GM18517 (cell line): Measurements from ENCODE around the gene GMNN.
"Not testable (repeated sequence)": the region's sequence is repeated elsewhere in the genome, so short reads cannot be mapped to it uniquely, and the experiment has no call there.

Experiments
- ATAC-seq: cut with Tn5 transposase; IDR thresholded peaks from one replicate; pipeline ENCODE4 v1.9.1; 2021; ENCODE audit warnings: mild to moderate bottlenecking, moderate library complexity; ENCODE audit not compliant: unreplicated experiment

Gene GMNN

GRCh38 chr6:24761193-24761835, 13.4 kb upstream of the GMNN start:
- no peak for ATAC-seq

DNA sequence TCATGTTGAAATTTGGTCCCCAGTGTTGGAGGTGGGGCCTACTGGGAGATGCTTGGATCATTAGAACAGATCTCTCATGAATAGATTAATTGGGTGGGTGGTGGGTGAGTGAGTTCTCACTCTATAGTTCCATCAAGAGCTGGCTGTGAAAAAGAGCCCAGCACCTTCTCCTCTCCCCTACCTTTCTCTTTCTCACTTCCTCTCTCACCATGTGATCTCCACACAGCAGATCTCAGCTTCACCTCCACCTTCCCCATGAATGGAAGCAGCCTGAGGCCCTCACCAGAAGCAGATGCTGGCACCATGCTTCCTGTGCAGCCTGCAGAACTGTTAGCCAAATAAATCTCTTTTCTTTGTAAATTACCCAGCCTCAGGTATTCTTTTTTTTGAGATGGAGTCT, 12.9 kb upstream of the GMNN start:
- no peak for ATAC-seq

- no peak for ATAC-seq
Observed at GRCh38 chr6:24763578-24763977, 11.2 kb upstream of the GMNN start.

DNA sequence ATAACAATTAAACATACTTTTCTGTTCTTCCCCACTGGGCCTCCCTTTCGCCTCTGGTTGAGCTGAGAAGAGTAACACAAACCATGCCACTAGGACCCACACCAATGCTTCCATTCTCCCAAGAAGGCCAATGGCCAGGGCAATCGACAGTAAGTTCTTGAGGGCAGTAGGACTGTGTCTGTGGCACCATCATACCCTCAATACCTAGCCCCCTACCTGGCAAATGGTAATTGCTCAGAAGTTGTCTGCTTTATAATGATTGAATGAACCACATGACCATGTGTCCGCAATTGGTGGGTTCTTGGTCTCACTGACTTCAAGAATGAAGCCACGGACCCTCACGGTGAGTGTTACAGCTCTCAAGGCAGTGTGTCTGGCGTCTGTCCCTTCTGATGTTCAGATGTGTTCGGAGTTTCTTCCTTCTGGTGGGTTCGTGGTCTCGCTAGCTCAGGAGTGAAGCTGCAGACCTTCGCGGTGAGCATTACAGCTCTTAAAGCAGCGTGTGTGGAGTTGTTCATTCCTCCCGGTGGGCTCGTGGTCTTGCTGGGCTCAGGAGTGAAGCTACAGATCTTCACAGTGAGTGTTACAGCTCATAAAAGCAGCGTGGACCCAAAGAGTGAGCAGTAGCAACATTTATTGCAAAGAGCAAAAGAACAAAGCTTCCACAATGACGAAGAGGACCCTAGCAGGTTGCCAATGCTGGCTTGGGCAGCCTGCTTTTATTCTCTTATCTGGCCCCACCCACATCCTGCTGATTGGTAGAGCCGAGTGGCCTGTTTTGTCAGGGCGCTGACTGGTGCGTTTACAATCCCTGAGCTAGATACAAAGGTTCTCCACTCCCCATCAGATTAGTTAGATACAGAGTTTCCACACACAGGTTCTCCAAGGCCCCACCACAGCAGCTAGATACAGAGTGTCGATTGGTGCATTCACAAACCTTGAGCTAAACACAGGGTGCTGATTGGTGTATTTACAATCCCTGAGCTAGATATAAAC, 9.6 kb upstream of the GMNN start:
- ATAC-seq, result not testable (repeated sequence)

- not testable (repeated sequence) for ATAC-seq
Observed at GRCh38 chr6:24765968-24766367, 8.8 kb upstream of the GMNN start.

GRCh38 chr6:24766680-24767462, 7.9 kb upstream of the GMNN start:
- no peak for ATAC-seq

DNA sequence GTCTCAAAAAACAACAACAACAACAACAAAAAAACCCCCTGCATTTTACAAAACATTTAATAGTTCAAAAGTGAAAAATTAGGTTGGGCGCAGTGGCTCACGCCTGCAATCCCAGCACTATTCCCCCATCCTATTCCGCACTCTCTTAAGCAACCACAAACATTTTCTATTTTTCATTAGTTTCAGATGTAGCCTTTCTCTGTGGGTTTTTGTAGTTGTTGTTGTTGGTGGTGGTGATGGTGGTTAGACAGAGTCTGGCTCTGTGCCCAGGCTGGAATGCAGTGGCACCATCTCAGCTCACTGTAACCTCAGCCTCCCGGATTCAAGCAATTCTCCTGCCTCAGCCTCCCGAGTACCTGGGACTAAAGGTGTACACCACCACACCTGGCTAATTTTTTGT, 6.4 kb upstream of the GMNN start:
- ATAC-seq, result no peak

DNA sequence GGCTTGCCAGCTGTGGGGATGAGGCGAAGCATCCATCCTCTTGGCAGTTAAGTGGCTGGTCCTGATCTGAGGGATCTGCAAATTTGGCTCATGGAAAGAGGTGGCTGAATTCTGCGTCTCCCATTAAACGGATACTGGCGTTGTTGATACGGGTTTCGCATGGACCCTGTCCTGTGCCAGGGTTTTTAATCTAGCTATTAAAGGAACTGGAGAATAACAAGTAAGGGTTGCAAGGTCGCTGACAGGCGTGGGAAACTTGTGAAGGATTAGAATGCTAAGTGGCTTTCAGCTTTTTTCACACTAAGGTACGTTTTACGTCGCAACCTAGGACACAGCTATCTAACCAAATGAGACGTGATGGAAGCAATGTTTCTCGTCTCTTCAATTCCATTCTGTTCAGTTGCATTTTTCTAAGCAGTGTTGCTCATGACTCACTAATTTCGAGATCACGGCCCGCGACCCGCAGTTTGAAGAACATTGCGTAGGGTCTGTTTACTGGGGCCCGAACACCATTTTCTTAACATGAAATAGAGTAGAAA, 852 bp downstream of the GMNN start:
- no peak for ATAC-seq

GRCh38 chr6:24777227-24777626, 2.5 kb downstream of the GMNN start:
- no peak for ATAC-seq

- no peak for ATAC-seq
Observed at GRCh38 chr6:24778121-24778520, 3.4 kb downstream of the GMNN start.

DNA sequence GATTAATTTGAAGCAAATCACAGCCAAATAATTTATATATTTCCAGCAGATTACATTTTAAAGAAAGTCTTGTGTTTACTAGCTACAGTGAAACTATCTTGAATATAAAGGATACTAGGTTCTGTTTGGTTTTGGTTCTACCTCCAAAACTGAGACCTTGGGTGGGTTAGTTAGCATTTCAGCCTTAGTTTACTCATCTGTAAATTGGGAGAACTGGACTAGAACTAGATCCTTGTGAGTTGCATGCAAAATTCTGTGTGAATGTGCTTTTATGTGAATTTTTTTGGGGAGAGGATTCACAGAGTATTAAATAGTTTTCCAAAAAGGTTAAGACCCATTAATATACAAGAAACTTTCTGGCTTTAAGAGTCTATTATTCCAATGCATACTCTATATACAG, 4.1 kb downstream of the GMNN start:
- ATAC-seq, result no peak

- ATAC-seq, result no peak
Observed at GRCh38 chr6:24779416-24780016, 4.8 kb downstream of the GMNN start.

- ATAC-seq, result no peak
Observed at GRCh38 chr6:24780206-24780605, 5.5 kb downstream of the GMNN start.

GRCh38 chr6:24788031-24788665, 13.4 kb downstream of the GMNN start:
- ATAC-seq, result no peak

- no peak for ATAC-seq
Observed at GRCh38 chr6:24795106-24795505, 20.4 kb downstream of the GMNN start.

GRCh38 chr6:24796616-24797290, 22.0 kb downstream of the GMNN start:
- no peak for ATAC-seq

- no peak for ATAC-seq
Observed at GRCh38 chr6:24797596-24798216, 23.0 kb downstream of the GMNN start.

- ATAC-seq, result no peak
Observed at GRCh38 chr6:24798740-24799540, 24.2 kb downstream of the GMNN start, which contains the start of gene ARMH2. ARMH2 (minus strand) TSS chr6:24798917; CDS start chr6:24798857, 60 bp downstream.
